WTC11 (cell line): ENCODE data around the gene TUBB1.

Experiments used
- ATF1 ChIP-seq: sonication (generic); formaldehyde crosslinking; IDR thresholded peaks from 2 replicates; pipeline ENCODE4 v1.8.1; 2023; ENCODE audit warnings: mild to moderate bottlenecking, moderate library complexity, missing genetic modification reagents
- CTCF ChIP-seq: fragments of 200-600 bp; IDR thresholded peaks from 2 replicates; pipeline ENCODE4 v1.8.0; 2022; ENCODE audit warnings: antibody characterized with exemption
- GABPB1 ChIP-seq: sonication (generic); formaldehyde crosslinking; IDR thresholded peaks from 2 replicates; pipeline ENCODE4 v1.8.1; 2023; ENCODE audit warnings: mild to moderate bottlenecking, missing genetic modification reagents
- HMGXB4 ChIP-seq: sonication (generic); formaldehyde crosslinking; IDR thresholded peaks from 2 replicates; pipeline ENCODE4 v1.8.1; 2023; ENCODE audit warnings: mild to moderate bottlenecking, moderate library complexity, missing genetic modification reagents
- JUN ChIP-seq: sonication (generic); formaldehyde crosslinking; IDR thresholded peaks from 2 replicates; pipeline ENCODE4 v1.8.0; 2023; ENCODE audit warnings: mild to moderate bottlenecking, missing genetic modification reagents
- MAX ChIP-seq: sonication (generic); formaldehyde crosslinking; IDR thresholded peaks from 2 replicates; pipeline ENCODE4 v1.8.0; 2022; ENCODE audit warnings: mild to moderate bottlenecking, missing genetic modification reagents
- NFYB ChIP-seq: sonication (generic); formaldehyde crosslinking; conservative IDR thresholded peaks from 2 replicates; pipeline ENCODE4 v1.8.0; 2022; ENCODE audit warnings: low read depth, missing genetic modification reagents
- TCF7 ChIP-seq: sonication (generic); formaldehyde crosslinking; IDR thresholded peaks from 2 replicates; pipeline ENCODE4 v1.8.0; 2022; ENCODE audit warnings: mild to moderate bottlenecking, low read depth, missing genetic modification reagents, moderate library complexity
- ZNF121 ChIP-seq: sonication (generic); formaldehyde crosslinking; IDR thresholded peaks from 2 replicates; pipeline ENCODE4 v1.8.0; 2023; ENCODE audit warnings: missing genetic modification reagents
- ZNF317 ChIP-seq: sonication (generic); formaldehyde crosslinking; IDR thresholded peaks from 2 replicates; pipeline ENCODE4 v1.8.1; 2023; ENCODE audit warnings: low read depth, mild to moderate bottlenecking, moderate library complexity, missing genetic modification reagents, borderline replicate concordance

GRCh38 chr20:58970146-58970545 is 49.1 kb upstream of the TUBB1 start:
- TF ChIP-seq GABPB1 (no peak), HMGXB4 (CRISPR knock-in tag) (no peak), MAX (no peak), JUN (CRISPR knock-in tag) (no peak), CTCF (no peak), ZNF121 (CRISPR knock-in tag) (no peak), ZNF317 (CRISPR knock-in tag) (no peak), TCF7 (CRISPR knock-in tag) (no peak), NFYB (no peak), ATF1 (CRISPR knock-in tag) (no peak)
